ENCODE data around the gene PLXNA4. TPM values are rescaled to one million over a fixed set of nuclear protein-coding genes. Genes with fewer than 3 reads are reported as not detected.

Gene PLXNA4
- total RNA-seq, 4 donors from 2014 or later, result 0.31 to 0.66 (median 0.43) TPM

DNA sequence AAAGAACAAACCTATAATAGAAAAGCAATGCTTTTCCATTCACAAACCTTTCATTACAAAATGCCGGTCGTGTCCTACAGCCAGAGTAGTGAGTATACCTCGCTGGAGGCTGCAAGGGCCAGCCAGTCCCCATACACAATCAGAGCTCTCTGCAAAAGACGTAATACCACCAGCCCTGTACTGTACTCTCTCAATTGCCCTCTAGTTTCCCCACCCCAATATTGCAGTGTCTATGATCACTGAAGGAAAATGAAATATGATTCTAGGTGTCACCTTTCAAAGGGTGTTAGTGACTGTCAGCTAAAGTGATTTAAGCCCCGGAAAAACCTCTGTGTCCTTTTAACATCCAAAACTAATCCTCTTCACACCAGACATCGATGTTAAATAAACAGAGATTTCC is 24.8 kb downstream of the PLXNA4 start:
- no peaks in the 10 kb centered on the region for H3K27me3 ChIP-seq
- H3K4me1 ChIP-seq, result no peaks in the 10 kb centered on the region
- H3K27ac ChIP-seq, result no peak overlapping the region
- ATAC-seq (no peak), DNase-seq (no peak)
- no peaks in the 10 kb centered on the region for H3K36me3 ChIP-seq
- in situ Hi-C loops (cut with MboI; ENCODE audit: low sequenced_read_pairs in 4 of 4), result no loop called here
- TF ChIP-seq, protein P1, sequence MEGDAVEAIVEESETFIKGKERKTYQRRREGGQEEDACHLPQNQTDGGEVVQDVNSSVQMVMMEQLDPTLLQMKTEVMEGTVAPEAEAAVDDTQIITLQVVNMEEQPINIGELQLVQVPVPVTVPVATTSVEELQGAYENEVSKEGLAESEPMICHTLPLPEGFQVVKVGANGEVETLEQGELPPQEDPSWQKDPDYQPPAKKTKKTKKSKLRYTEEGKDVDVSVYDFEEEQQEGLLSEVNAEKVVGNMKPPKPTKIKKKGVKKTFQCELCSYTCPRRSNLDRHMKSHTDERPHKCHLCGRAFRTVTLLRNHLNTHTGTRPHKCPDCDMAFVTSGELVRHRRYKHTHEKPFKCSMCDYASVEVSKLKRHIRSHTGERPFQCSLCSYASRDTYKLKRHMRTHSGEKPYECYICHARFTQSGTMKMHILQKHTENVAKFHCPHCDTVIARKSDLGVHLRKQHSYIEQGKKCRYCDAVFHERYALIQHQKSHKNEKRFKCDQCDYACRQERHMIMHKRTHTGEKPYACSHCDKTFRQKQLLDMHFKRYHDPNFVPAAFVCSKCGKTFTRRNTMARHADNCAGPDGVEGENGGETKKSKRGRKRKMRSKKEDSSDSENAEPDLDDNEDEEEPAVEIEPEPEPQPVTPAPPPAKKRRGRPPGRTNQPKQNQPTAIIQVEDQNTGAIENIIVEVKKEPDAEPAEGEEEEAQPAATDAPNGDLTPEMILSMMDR (IDR thresholded peaks at IDR 0.05 in 4 of 5, conservative IDR thresholded peaks at IDR 0.05 in 1 of 5), result no peak
- TF ChIP-seq POLR2A (IDR thresholded peaks at IDR 0.05), result no peak
- intact Hi-C loops (cut with DNase I; ENCODE audit: low total_unique reads), result no loop called here
- H3K4me3 ChIP-seq, result no peak overlapping the region
- H3K9me3 ChIP-seq, result no peaks in the 10 kb centered on the region

DNA sequence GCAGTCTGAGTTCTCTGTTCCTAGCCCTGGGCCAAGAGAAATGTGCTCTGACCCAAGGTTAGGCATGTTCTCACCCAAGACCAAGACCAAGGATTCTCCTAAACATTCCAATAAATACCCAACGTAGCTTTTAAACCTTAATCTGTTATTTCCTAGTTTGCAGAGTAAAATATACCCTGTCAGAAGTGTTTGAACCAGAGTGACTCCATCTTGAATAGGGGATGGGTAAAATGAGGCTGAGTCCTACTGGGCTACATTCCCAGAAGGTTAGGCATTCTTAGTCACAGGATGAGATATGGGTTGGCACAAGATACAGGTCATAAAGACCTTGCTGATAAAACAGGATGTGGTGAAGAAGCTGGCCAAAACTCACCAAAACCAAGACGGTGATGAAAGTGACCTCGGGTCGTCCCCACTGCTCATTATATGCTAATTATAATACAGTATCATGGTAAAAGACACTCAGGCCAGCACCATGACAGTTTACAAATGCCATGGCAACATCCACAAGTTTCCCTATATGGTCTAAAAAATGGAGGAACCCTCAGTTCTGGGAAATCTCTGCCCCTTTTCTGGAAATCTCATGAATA is 27.7 kb downstream of the PLXNA4 start:
- ATAC-seq (no peak), DNase-seq (no peak)
- in situ Hi-C loops (cut with MboI; ENCODE audit: low sequenced_read_pairs in 4 of 4) (no loop called here), intact Hi-C loops (cut with DNase I; ENCODE audit: low total_unique reads) (no loop called here)
- TF ChIP-seq, protein P1 (IDR thresholded peaks at IDR 0.05 in 4 of 5, conservative IDR thresholded peaks at IDR 0.05 in 1 of 5), result no peak
- TF ChIP-seq POLR2A (IDR thresholded peaks at IDR 0.05), result no peak
- no peaks in the 10 kb centered on the region for H3K9me3 ChIP-seq
- no peak overlapping the region for H3K27ac ChIP-seq
- H3K4me1 ChIP-seq, result no peaks in the 10 kb centered on the region
- no peak overlapping the region for H3K4me3 ChIP-seq
- H3K36me3 ChIP-seq, result no peaks in the 10 kb centered on the region
- H3K27me3 ChIP-seq, result no peaks in the 10 kb centered on the region

DNA sequence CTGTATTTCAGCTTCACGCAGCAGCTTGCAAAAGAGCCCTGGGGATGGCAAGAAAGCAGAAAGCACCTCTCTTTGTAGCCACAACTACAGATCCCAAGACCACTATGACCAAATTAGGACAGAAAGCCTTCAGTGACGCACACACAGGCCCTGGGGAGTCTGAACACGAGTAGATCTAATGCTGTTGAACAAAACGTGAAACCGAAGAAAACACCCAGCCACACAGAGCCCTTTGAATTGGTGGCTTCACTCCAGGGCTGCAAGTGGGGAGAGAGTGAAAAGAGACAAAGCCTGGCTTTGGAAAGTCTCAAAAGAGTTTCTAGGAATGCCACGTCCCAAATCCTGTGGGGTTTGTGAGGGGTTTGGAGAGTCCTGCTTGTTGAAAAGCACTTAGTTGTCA is 28.4 kb downstream of the PLXNA4 start:
- intact Hi-C loops (cut with DNase I; ENCODE audit: low total_unique reads), result no loop called here
- DNase-seq (no peak), ATAC-seq (no peak)
- Histone ChIP-seq H3K36me3 (no peaks in the 10 kb centered on the region), H3K27me3 (no peaks in the 10 kb centered on the region), H3K9me3 (no peaks in the 10 kb centered on the region), H3K4me3 (no peak overlapping the region), H3K27ac (no peak overlapping the region), H3K4me1 (no peaks in the 10 kb centered on the region)
- TF ChIP-seq, protein P1 (IDR thresholded peaks at IDR 0.05 in 4 of 5, conservative IDR thresholded peaks at IDR 0.05 in 1 of 5), result no peak
- TF ChIP-seq POLR2A (IDR thresholded peaks at IDR 0.05), result no peak
- in situ Hi-C loops (cut with MboI; ENCODE audit: low sequenced_read_pairs in 4 of 4), result no loop called here

DNA sequence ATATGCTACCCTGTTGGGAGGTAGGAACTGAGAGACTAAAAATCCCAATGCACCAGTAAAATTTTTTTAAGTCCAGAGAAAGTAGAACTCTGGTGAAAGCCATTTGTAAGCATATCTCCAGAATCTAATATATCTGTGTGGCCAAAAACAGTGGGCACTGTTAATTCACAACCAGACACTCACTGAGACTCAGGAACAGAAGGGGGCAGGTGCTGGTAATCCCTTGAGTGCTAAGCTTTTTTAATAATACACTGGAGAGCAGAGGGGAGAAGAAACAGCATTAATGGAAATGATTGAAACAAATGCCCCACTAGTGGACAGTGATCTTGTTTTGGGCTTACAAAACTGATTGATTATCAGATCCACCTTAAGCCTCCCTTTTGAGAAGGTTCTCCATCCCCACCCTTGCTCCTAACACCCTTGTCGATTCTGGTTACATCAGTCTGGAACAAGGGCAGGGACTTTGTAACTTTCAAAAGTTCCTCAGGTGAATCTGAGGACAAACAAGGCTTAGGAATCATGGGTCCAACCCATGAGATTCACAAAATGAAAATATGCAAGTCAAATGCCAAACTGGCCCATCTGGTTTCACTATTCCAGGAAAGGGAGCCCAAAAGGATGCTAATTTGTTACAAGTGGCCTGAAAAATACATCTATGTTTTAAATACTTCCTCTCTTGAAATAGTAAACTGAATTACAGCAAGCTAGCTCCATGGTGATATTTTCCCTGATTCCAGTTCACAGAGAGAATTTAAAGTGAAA is 29.7 kb downstream of the PLXNA4 start:
- H3K27me3 ChIP-seq, result no peaks in the 10 kb centered on the region
- ATAC-seq, result no peak
- TF ChIP-seq POLR2A (IDR thresholded peaks at IDR 0.05), result no peak
- TF ChIP-seq, protein P1 (IDR thresholded peaks at IDR 0.05 in 4 of 5, conservative IDR thresholded peaks at IDR 0.05 in 1 of 5), result no peak
- no peaks in the 10 kb centered on the region for H3K9me3 ChIP-seq
- in situ Hi-C loops (cut with MboI; ENCODE audit: low sequenced_read_pairs in 4 of 4) (no loop called here), intact Hi-C loops (cut with DNase I; ENCODE audit: low total_unique reads) (no loop called here)
- no peaks in the 10 kb centered on the region for H3K4me1 ChIP-seq
- no peaks in the 10 kb centered on the region for H3K36me3 ChIP-seq
- H3K27ac ChIP-seq, result no peak overlapping the region
- H3K4me3 ChIP-seq, result no peak overlapping the region
- no peak for DNase-seq
